ENCODE data around the gene DPF1.

Gene DPF1

DNA sequence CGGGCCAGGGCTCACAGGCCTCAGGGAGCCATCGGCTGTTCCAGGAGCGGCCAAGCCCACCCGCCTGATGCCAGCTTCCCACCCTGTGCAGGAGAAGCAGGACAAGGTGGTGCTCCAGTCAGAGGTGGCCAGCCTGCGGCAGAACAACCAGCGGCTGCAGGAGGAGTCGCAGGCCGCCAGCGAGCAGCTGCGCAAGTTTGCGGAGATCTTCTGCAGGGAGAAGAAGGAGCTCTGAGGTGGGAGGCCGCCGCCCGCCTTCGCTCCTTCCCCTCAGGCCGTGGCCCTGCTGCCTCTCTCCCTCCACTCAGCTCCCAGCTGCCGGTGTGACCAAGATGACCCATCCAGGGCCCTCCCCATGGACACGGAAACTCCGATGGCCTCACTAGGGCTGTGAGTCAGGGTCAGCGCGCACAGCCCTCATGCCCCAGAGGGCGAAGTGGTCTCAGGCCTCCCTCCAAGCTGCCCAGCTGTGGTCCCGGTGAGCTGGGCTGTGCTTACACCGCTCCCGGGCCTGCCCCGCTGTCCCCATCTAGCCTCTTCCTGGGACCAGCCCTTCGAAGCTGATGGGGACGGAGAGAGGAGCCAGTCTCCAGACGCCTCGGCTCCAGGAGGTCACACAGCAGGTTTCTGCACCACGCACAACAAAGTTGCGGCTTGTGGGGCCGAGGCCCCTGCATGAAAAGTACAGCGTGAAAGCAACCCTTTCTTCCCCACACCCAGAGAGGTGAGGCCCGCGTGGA, 17.8 kb downstream of the DPF1 start:
- H3K9me3 ChIP-seq (replicated peaks; ENCODE audit: low read length), result no peaks in the 10 kb centered on the region
- H3K27me3 ChIP-seq (ENCODE audit: control insufficient read depth, insufficient read depth, low read length), result no peaks in the 10 kb centered on the region
- H3K4me2 ChIP-seq (ENCODE audit: low read length), result no peak overlapping the region
- no peak overlapping the region for H3K9ac ChIP-seq (ENCODE audit: low read depth, low read length)
- peaks cover 34% of the 10 kb centered on the region for H3K36me3 ChIP-seq (ENCODE audit: insufficient read depth, low read length)
- H3K4me1 ChIP-seq (ENCODE audit: control insufficient read depth, insufficient read depth, low read length), result peaks cover 27% of the 10 kb centered on the region
- no peak overlapping the region for H3K4me3 ChIP-seq (ENCODE audit: low read length)

DNA sequence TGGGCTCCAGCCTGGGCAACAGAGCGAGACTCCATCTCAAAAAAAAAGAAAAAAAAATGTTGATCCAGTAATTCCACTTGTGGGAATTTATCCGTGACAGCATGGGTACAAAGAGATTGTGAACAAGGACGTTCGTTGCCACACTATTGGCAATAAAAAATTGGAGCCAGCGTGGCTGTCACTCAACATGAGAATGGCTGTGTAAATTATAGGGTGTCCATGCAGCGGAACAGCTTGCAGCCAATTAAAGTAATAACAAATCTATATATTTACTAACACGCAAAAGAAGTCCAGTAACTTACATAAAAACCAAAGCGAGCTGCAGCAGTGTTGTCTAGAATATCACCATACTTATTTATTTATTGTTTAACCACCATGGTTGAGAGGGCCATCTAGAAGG, 19.3 kb downstream of the DPF1 start:
- peaks cover 37% of the 10 kb centered on the region for H3K36me3 ChIP-seq (ENCODE audit: insufficient read depth, low read length)
- peaks cover 13% of the 10 kb centered on the region for H3K4me1 ChIP-seq (ENCODE audit: control insufficient read depth, insufficient read depth, low read length)
- H3K9ac ChIP-seq (ENCODE audit: low read depth, low read length), result no peak overlapping the region
- no peak overlapping the region for H3K4me3 ChIP-seq (ENCODE audit: low read length)
- H3K9me3 ChIP-seq (replicated peaks; ENCODE audit: low read length), result no peaks in the 10 kb centered on the region
- H3K4me2 ChIP-seq (ENCODE audit: low read length), result no peak overlapping the region
- no peaks in the 10 kb centered on the region for H3K27me3 ChIP-seq (ENCODE audit: control insufficient read depth, insufficient read depth, low read length)

DNA sequence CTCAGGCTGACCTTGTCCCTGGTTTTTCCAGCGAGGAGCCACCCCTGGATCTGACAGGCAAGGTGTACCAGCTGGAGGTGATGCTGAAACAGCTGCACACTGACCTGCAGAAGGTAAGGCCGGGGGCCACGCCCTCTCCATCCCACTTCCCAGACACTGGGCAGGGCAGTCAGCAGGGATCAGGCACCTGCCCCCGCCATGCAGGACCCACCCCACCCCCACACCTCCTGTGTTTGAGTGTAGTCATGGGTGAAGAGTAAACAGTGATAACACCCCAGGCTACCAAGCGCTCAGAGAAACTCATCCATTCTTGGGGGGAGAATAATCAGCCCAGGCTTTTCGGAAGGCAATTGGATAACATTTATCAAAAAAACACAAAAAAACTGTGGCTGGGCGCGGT, 19.9 kb downstream of the DPF1 start:
- Histone ChIP-seq H3K4me2 (ENCODE audit: low read length) (no peak overlapping the region), H3K9ac (ENCODE audit: low read depth, low read length) (no peak overlapping the region), H3K9me3 (replicated peaks; ENCODE audit: low read length) (no peaks in the 10 kb centered on the region), H3K4me1 (ENCODE audit: control insufficient read depth, insufficient read depth, low read length) (peaks cover 7% of the 10 kb centered on the region), H3K36me3 (ENCODE audit: insufficient read depth, low read length) (peaks cover 39% of the 10 kb centered on the region), H3K4me3 (ENCODE audit: low read length) (no peak overlapping the region), H3K27me3 (ENCODE audit: control insufficient read depth, insufficient read depth, low read length) (no peaks in the 10 kb centered on the region)

DNA sequence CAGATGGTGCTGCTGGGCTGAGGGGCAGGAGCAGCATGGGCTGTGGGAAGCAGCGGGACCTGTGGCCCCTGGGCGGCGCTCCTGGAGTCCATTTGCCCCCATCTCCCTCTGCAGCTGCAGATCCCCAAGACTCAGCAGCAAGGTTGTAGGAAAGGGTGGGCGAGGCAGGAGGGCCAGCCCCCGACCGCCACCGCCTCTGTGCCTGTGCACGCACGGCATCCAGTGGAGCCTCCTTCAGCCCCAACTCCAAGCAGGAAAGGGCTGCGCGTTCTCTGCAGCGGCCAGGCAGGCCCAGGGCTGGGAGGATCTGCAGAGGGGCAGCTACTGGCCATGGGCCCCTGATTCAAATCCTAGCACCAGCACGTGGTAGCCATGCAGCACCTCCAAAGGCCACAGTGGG, 20.8 kb downstream of the DPF1 start:
- no peak overlapping the region for H3K4me3 ChIP-seq (ENCODE audit: low read length)
- no peak overlapping the region for H3K9ac ChIP-seq (ENCODE audit: low read depth, low read length)
- H3K4me2 ChIP-seq (ENCODE audit: low read length), result no peak overlapping the region
- H3K27me3 ChIP-seq (ENCODE audit: control insufficient read depth, insufficient read depth, low read length), result no peaks in the 10 kb centered on the region
- peaks cover 4% of the 10 kb centered on the region for H3K4me1 ChIP-seq (ENCODE audit: control insufficient read depth, insufficient read depth, low read length)
- H3K9me3 ChIP-seq (replicated peaks; ENCODE audit: low read length), result no peaks in the 10 kb centered on the region
- H3K36me3 ChIP-seq (ENCODE audit: insufficient read depth, low read length), result peaks cover 45% of the 10 kb centered on the region

DNA sequence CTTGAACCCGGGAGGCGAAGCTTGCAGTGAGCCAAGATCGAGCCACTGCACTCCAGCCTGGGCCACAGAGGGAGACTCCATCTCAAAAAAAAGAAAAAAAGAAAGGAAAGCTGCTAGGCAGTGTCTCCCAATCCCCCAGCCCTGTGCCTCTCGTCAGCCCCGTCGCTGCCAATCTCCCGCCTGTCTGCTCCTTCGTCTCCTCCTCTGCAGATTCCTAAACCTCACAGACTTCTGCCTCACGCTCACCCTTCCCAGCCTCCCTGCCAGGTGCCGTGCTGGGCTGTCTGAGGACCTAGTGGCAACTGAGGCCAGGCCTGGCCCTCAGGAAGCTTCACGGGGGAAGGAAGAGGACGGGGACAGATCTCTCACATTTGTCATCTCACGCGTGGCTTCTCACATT, 21.5 kb downstream of the DPF1 start:
- Histone ChIP-seq H3K9me3 (replicated peaks; ENCODE audit: low read length) (no peaks in the 10 kb centered on the region), H3K36me3 (ENCODE audit: insufficient read depth, low read length) (peaks cover 45% of the 10 kb centered on the region), H3K9ac (ENCODE audit: low read depth, low read length) (no peak overlapping the region), H3K4me3 (ENCODE audit: low read length) (no peak overlapping the region), H3K4me1 (ENCODE audit: control insufficient read depth, insufficient read depth, low read length) (peaks cover 2% of the 10 kb centered on the region), H3K4me2 (ENCODE audit: low read length) (no peak overlapping the region), H3K27me3 (ENCODE audit: control insufficient read depth, insufficient read depth, low read length) (no peaks in the 10 kb centered on the region)

DNA sequence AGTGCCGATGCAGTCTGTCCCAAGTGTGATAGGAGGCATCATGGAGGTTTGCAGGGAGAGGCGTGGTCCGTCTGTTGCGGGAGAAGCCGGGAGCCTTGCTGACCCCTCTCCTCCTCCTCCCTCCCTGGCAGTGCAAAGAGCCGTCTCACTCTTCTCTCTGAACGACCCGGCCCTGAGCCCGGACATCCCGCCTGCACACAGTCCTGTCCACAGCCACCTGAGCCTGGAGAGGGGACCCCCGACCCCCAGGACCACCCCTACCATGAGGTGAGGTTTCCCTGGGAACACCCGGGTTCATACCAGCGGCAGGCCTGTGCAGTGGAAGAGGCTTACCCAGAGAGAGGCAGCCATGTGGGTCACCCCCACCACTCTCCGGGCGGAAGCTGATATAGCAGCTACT, 22.3 kb downstream of the DPF1 start:
- no peak overlapping the region for H3K4me2 ChIP-seq (ENCODE audit: low read length)
- no peaks in the 10 kb centered on the region for H3K9me3 ChIP-seq (replicated peaks; ENCODE audit: low read length)
- peaks cover 49% of the 10 kb centered on the region for H3K36me3 ChIP-seq (ENCODE audit: insufficient read depth, low read length)
- H3K9ac ChIP-seq (ENCODE audit: low read depth, low read length), result no peak overlapping the region
- H3K27me3 ChIP-seq (ENCODE audit: control insufficient read depth, insufficient read depth, low read length), result no peaks in the 10 kb centered on the region
- no peaks in the 10 kb centered on the region for H3K4me1 ChIP-seq (ENCODE audit: control insufficient read depth, insufficient read depth, low read length)
- H3K4me3 ChIP-seq (ENCODE audit: low read length), result no peak overlapping the region

DNA sequence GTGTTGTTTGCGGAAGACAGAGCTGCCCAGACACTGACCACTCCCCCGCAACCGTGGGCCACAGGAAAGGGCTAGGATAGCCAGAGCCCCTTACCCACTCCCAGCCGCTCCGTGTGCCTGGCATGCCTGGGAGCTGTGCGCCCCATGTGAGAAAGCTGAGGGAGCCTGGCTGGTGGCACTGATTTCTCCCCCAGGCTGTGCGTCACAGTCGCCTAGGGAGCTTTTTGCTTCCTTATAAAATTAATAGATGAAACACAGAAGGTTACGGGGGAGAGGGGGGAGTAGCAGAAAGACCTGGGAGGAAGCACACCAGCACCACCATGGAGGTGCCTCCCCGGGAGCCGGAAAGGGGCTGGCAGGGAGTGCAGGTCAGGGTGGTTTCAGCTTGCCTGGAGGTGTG, 24.7 kb downstream of the DPF1 start:
- Histone ChIP-seq H3K4me3 (ENCODE audit: low read length) (no peak overlapping the region), H3K4me2 (ENCODE audit: low read length) (no peak overlapping the region), H3K27me3 (ENCODE audit: control insufficient read depth, insufficient read depth, low read length) (no peaks in the 10 kb centered on the region), H3K9me3 (replicated peaks; ENCODE audit: low read length) (no peaks in the 10 kb centered on the region), H3K4me1 (ENCODE audit: control insufficient read depth, insufficient read depth, low read length) (no peaks in the 10 kb centered on the region), H3K9ac (ENCODE audit: low read depth, low read length) (no peak overlapping the region), H3K36me3 (ENCODE audit: insufficient read depth, low read length) (peaks cover 58% of the 10 kb centered on the region)

DNA sequence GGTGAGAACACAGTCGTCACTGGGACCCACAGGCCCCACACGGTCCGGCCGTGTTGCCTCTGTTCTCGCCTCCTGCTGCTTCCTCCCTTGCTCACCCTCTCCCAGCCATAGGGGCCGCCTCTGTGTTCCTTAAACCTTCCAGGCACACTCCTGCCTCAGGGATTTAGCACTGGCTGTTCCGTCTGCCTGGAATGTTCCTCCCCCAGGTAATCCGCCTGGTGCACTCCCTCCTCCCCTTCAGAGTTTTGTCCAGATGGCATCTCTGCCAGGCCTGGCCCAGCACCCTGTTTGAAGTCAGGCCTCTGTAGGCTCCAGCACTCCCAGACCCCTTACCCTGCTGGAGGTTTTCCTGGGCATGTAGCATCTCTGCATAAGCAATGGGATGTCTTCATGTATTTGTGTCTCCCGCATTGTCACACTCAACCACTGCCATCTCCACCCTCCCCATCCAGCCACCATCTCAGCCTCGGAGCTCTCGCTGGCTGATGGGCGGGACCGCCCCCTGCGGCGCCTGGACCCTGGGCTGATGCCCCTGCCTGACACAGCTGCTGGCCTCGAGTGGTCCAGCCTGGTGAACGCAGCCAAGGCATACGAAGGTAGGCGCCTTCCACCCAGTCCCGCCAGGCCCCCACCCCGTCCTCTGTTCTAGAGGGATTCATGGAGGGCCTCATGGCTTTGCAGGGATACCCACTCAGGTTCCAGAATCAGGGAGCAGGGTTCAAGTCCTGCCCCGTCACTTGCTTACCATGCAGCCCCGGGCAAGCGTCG, 25.9 kb downstream of the DPF1 start:
- Histone ChIP-seq H3K36me3 (ENCODE audit: insufficient read depth, low read length) (peaks cover 52% of the 10 kb centered on the region), H3K9me3 (replicated peaks; ENCODE audit: low read length) (no peaks in the 10 kb centered on the region), H3K4me2 (ENCODE audit: low read length) (no peak overlapping the region), H3K9ac (ENCODE audit: low read depth, low read length) (no peak overlapping the region), H3K27me3 (ENCODE audit: control insufficient read depth, insufficient read depth, low read length) (no peaks in the 10 kb centered on the region), H3K4me1 (ENCODE audit: control insufficient read depth, insufficient read depth, low read length) (no peaks in the 10 kb centered on the region), H3K4me3 (ENCODE audit: low read length) (no peak overlapping the region)

DNA sequence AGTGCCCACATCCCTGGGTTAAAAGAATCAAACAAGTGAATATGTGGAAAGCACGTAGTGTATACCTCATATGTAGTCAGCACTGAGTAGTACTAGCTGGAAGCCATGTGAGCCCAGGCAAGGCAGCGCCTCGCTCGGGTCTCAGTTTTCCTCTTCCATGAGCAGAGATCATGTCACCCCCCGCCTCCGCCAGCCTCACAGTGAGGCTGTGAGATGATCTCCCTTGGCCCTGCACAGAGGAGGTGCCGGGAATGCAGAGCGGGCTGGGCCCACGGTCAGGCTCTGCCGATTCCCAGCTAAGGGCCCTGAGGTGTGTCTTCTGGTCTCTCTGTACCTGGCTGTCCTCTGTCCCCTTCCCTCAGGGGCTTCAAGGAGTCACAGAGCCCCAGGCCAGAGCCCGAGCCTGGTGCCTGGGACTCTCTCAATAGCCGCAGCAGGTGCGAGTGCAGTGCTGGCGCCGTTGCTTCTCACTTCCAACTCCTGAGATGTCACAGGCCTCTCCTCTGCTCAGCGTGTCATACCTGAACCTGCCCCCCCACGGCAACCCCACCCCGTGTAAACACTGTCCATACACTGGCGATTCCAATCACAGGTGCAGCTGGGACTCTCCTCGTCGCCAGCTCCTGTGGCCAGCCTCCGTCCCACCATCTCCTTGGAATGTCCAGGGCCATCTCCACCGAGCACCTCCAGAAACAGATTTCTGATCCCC, 26.9 kb downstream of the DPF1 start:
- no peaks in the 10 kb centered on the region for H3K4me1 ChIP-seq (ENCODE audit: control insufficient read depth, insufficient read depth, low read length)
- no peak overlapping the region for H3K9ac ChIP-seq (ENCODE audit: low read depth, low read length)
- H3K4me3 ChIP-seq (ENCODE audit: low read length), result no peak overlapping the region
- H3K27me3 ChIP-seq (ENCODE audit: control insufficient read depth, insufficient read depth, low read length), result no peaks in the 10 kb centered on the region
- H3K9me3 ChIP-seq (replicated peaks; ENCODE audit: low read length), result no peaks in the 10 kb centered on the region
- peaks cover 53% of the 10 kb centered on the region for H3K36me3 ChIP-seq (ENCODE audit: insufficient read depth, low read length)
- H3K4me2 ChIP-seq (ENCODE audit: low read length), result no peak overlapping the region

DNA sequence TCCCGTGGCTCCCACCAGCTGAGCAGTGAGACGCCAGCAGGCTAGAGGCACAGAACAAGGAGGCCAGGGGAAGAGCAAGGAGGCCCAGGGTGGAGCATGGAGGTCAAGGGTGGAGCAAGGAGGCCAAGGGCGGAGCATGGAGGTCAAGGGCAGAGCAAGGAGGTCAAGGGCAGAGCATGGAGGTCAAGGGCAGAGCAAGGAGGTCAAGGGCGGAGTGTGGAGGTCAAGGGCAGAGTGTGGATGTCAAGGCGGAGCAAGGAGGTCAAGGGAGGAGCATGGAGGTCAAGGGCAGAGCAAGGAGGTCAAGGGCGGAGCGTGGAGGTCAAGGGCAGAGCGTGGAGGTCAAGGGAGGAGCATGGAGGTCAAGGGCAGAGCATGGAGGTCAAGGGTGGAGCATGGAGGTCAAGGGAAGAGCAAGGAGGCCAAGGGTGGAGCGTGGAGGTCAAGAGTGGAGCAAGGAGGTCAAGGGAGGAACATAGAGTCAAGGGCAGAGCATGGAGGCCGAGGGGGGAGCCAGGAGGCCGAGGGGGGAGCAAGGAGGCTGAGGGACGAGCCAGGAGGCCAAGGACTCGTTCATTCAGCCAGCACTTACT, 27.7 kb downstream of the DPF1 start:
- Histone ChIP-seq H3K27me3 (ENCODE audit: control insufficient read depth, insufficient read depth, low read length) (no peaks in the 10 kb centered on the region), H3K9me3 (replicated peaks; ENCODE audit: low read length) (no peaks in the 10 kb centered on the region), H3K4me3 (ENCODE audit: low read length) (no peak overlapping the region), H3K36me3 (ENCODE audit: insufficient read depth, low read length) (peaks cover 49% of the 10 kb centered on the region), H3K9ac (ENCODE audit: low read depth, low read length) (no peak overlapping the region), H3K4me2 (ENCODE audit: low read length) (no peak overlapping the region), H3K4me1 (ENCODE audit: control insufficient read depth, insufficient read depth, low read length) (no peaks in the 10 kb centered on the region)

DNA sequence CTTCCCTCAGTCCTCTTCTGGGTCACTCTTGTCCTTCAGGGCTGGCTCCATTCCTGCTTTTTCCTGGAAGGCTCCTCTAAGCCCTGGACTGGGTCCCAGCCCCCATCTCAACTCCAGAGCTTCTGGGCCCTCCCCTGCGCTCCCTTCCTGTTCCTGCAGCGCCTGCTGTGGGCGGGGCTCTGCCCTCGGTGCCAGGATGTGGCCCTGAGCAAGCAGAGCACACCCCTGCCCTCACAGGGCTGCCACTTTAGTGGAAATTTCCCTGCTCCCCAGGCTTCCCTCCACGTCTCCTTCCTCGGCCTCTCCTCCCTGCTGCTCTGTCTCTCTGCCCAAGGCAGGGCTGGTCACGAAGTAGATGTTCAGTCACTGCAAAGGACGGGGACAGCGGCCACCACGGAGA, 28.8 kb downstream of the DPF1 start:
- Histone ChIP-seq H3K4me3 (ENCODE audit: low read length) (no peak overlapping the region), H3K9me3 (replicated peaks; ENCODE audit: low read length) (no peaks in the 10 kb centered on the region), H3K27me3 (ENCODE audit: control insufficient read depth, insufficient read depth, low read length) (no peaks in the 10 kb centered on the region), H3K9ac (ENCODE audit: low read depth, low read length) (no peak overlapping the region), H3K36me3 (ENCODE audit: insufficient read depth, low read length) (peaks cover 49% of the 10 kb centered on the region), H3K4me1 (ENCODE audit: control insufficient read depth, insufficient read depth, low read length) (peaks cover under 1% of the 10 kb centered on the region), H3K4me2 (ENCODE audit: low read length) (no peak overlapping the region)
